WERI-Rb-1 (cell line): Measurements from ENCODE around the gene ZFP64.

ENCODE experiments used
- DNase-seq: peaks from one replicate; pipeline ENCODE4 v3.0.0-alpha.2; 2020
- H3K27ac ChIP-seq: fragments of 250-450 bp; sonication (Bioruptor Pico); 2 replicates; pipeline ENCODE4 v1.5.1; 2020; ENCODE audit warnings: mild to moderate bottlenecking, moderate library complexity
- H3K27me3 ChIP-seq: fragments of 250-450 bp; sonication (Bioruptor Pico); 2 replicates; pipeline ENCODE4 v1.5.1; 2021; ENCODE audit warnings: mild to moderate bottlenecking, low read depth, moderate library complexity; ENCODE audit not compliant: insufficient read depth, severe bottlenecking
- H3K36me3 ChIP-seq: fragments of 250-450 bp; sonication (Bioruptor Pico); 2 replicates; pipeline ENCODE4 v1.5.1; 2020; ENCODE audit warnings: mild to moderate bottlenecking, moderate library complexity
- H3K4me3 ChIP-seq: 2 replicates; pipeline ENCODE4 v1.5.1; 2011; ENCODE audit warnings: low read depth, mild to moderate bottlenecking, control low read depth, low read length
- H3K9me3 ChIP-seq: fragments of 250-450 bp; sonication (Bioruptor Pico); 2 replicates; pipeline ENCODE4 v1.5.1; 2021; ENCODE audit warnings: mild to moderate bottlenecking, moderate library complexity; ENCODE audit not compliant: severe bottlenecking
- CTCF ChIP-seq: IDR thresholded peaks from 2 replicates; pipeline ENCODE4 v1.5.1; 2011; ENCODE audit warnings: low read depth, mild to moderate bottlenecking, control low read depth, inconsistent platforms, low read length

Gene ZFP64

DNA sequence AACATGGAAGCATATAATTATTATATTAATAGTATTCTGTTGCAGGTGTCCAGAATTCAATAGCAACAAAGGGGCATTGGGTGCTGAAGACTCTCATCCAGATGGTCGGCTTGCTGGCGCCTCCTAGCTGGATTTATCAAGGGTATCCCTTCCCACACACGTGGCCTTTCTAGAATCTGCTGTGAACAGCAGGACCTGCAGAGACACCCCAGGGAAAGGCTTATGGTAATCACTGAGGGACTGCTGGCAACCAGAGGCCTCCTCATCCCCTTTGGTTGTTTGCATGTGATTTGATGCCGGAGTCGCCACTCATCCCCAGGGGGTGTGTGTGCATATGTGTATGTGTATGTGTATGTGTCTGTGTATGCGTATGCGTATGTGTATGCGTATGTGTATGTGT is 20.6 kb downstream of the ZFP64 start:
- Histone ChIP-seq H3K27me3 (no peaks in the 10 kb centered on the region), H3K27ac (no peak overlapping the region), H3K4me3 (no peak overlapping the region), H3K9me3 (no peaks in the 10 kb centered on the region), H3K36me3 (no peaks in the 10 kb centered on the region; the same call in 1 of the 2 replicates)
- no peak for TF ChIP-seq CTCF
- no peak for DNase-seq

DNA sequence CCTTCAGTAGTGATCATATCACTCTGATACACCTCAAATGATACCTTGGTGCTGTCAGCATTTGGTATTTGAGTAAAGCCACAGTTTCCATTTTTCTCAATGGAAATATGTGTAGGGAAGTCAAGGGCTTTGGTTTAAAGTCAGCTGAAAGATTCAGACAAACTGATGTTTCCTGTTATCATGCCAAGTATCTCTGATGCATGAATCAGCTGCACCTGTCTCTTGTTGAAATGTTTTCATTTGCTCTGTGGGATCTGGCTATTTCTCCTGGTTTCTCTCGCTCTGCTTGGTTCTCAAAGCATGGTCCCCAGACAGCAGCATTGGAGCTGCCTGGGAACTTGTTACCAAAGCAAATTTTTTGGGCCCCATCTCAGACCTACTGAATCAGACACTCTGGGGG is 23.5 kb downstream of the ZFP64 start:
- no peaks in the 10 kb centered on the region for H3K27me3 ChIP-seq
- H3K36me3 ChIP-seq, result peaks cover 6% of the 10 kb centered on the region
- DNase-seq, result no peak
- TF ChIP-seq CTCF, result no peak
- no peak overlapping the region for H3K4me3 ChIP-seq
- H3K27ac ChIP-seq, result no peak overlapping the region
- H3K9me3 ChIP-seq, result no peaks in the 10 kb centered on the region

GRCh38 chr20:52167232-52167840 is 24.2 kb downstream of the ZFP64 start:
- Histone ChIP-seq H3K9me3 (no peaks in the 10 kb centered on the region), H3K27me3 (no peaks in the 10 kb centered on the region), H3K36me3 (peaks cover 10% of the 10 kb centered on the region), H3K4me3 (no peak overlapping the region), H3K27ac (no peak overlapping the region)
- DNase-seq, result no peak
- TF ChIP-seq CTCF, result no peak

DNA sequence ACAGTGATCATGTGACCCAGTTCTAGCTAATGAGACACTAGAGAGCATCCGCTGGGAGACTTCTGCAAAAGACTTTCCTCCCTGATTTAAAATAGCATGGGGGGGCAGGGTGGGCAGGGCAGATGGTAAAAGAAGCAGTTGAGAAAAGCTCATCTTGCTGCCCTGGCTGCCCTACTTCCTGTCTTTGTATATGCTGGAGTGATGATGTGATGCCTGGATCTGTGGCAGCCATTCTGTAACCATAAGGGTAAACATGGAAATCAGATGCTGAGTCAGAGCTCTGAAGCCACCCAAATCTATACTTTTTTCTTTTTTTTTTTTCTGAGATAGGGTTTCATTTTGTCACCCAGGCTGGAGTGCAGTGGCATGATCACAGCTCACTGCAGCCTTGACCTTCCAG is 25.4 kb downstream of the ZFP64 start:
- no peak for TF ChIP-seq CTCF
- H3K27me3 ChIP-seq, result no peaks in the 10 kb centered on the region
- no peaks in the 10 kb centered on the region for H3K9me3 ChIP-seq
- H3K4me3 ChIP-seq, result no peak overlapping the region
- no peak overlapping the region for H3K27ac ChIP-seq
- DNase-seq, result no peak
- H3K36me3 ChIP-seq, result peaks cover 10% of the 10 kb centered on the region

DNA sequence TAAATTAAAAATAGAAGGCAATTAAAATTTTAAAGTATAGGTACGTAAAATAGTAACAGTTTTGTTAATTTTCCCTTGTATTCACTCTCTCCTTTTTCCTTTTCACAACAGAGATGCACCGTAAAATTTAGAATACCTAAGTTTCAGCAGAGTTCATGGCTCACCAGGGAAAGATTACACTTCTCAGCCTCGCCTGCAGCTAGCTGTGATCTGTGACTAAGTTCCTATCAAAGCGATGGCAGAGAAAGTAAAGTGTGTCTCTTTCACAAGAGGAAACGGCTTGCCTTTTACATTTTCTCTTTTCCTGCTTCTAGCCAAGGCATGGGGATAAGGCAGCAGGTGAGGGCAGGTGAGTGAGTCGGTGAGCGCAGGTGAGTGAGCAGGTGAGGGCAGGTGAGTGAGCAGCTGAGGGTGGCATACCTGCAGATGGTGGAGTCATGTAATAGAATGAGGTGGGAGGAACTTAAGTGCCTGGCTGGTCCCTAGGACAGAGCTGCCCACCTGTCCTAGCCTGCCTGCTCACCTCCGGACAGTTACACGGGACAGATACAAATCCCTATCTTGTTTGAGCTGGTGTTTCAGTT is 30.9 kb downstream of the ZFP64 start:
- Histone ChIP-seq H3K27ac (no peak overlapping the region), H3K27me3 (no peaks in the 10 kb centered on the region), H3K9me3 (no peaks in the 10 kb centered on the region), H3K4me3 (no peak overlapping the region), H3K36me3 (peaks cover 39% of the 10 kb centered on the region)
- no peak for DNase-seq
- no peak for TF ChIP-seq CTCF

- H3K4me3 ChIP-seq, result no peak overlapping the region
- H3K36me3 ChIP-seq, result peaks cover 39% of the 10 kb centered on the region
- H3K27me3 ChIP-seq, result no peaks in the 10 kb centered on the region
- no peaks in the 10 kb centered on the region for H3K9me3 ChIP-seq
- no peak for DNase-seq
- H3K27ac ChIP-seq, result no peak overlapping the region
- no peak for TF ChIP-seq CTCF
Measured at GRCh38 chr20:52160049-52160570, 31.5 kb downstream of the ZFP64 start.
